Tibial nerve (tissue), 4 donors: ENCODE data around the gene ZNF324. TPM values are rescaled to one million over a fixed set of nuclear protein-coding genes. Genes with fewer than 3 reads are reported as not detected.

Source experiments
- DNase-seq, 2 donors: peaks; one replicate each; pipeline ENCODE4 v3.0.0-alpha.2; 2019; ENCODE audit warnings: low spot score in 2 of 2
- H3K27ac ChIP-seq, 4 donors: fragments of 200-600 bp; sonication (generic) in 3 of 4; one replicate each; pipeline ENCODE4 v1.5.1; 2017 to 2019; ENCODE audit warnings: mild to moderate bottlenecking in 1 of 4
- H3K27me3 ChIP-seq, 2 donors: fragments of 200-600 bp; sonication (generic) in 1 of 2; one replicate each; pipeline versions ENCODE4 v1.5.1 to v1.6.0; 2017 to 2019
- H3K36me3 ChIP-seq, 3 donors: fragments of 200-600 bp; sonication (generic); one replicate each; pipeline ENCODE4 v1.5.1; 2018 to 2019
- H3K4me1 ChIP-seq, 4 donors: fragments of 200-600 bp; sonication (generic) in 3 of 4; one replicate each; pipeline ENCODE4 v1.5.1; 2017 to 2019
- H3K4me3 ChIP-seq, 4 donors: fragments of 200-600 bp; sonication (generic) in 3 of 4; one replicate each; pipeline ENCODE4 v1.5.1; 2017 to 2019; ENCODE audit warnings: mild to moderate bottlenecking in 1 of 4, moderate library complexity in 1 of 4
- H3K9me3 ChIP-seq, 4 donors: fragments of 200-600 bp; sonication (generic) in 3 of 4; one replicate each; pipeline ENCODE4 v1.5.1; 2017 to 2019
- EP300 ChIP-seq, 2 donors: sonication (generic); formaldehyde crosslinking; IDR thresholded peaks; one replicate each; pipeline ENCODE4 v1.6.1; 2017; ENCODE audit warnings: antibody characterized with exemption in 2 of 2, mild to moderate bottlenecking in 1 of 2
- POLR2A ChIP-seq, 2 donors: fragments of 450-650 bp; IDR thresholded peaks; one replicate each; pipeline ENCODE4 v1.6.1; 2017; ENCODE audit warnings: antibody characterized with exemption in 2 of 2, mild to moderate bottlenecking in 2 of 2, moderate library complexity in 2 of 2
- WGBS, 2 donors: methylation state at CpG; one replicate each; pipeline ENCODE4 v1.1.5; 2018; 5-methylcytosine and 5-hydroxymethylcytosine counted together
- total RNA-seq, 4 donors: library from RNA; depleted of rRNA; stranded (reverse); fragments of >200 nt; gene quantifications; one replicate each; pipeline ENCODE4 v1.1.0, GENCODE V29; 2016
- TF ChIP-seq, protein P1 (sequence below), 5 experiments: fragments of 200-600 bp in 3 of 5; fragments of 450-650 bp in 2 of 5; sonication (generic) in 3 of 5; IDR thresholded peaks; one replicate each; pipeline ENCODE4 v1.5.1; 2016 to 2019; ENCODE audit warnings: antibody characterized with exemption in 5 of 5, mild to moderate bottlenecking in 3 of 5, moderate library complexity in 2 of 5

Gene ZNF324
- total RNA-seq, 4 donors from 2014 or later, result 23.6 to 33.5 (median 30.2) TPM

DNA sequence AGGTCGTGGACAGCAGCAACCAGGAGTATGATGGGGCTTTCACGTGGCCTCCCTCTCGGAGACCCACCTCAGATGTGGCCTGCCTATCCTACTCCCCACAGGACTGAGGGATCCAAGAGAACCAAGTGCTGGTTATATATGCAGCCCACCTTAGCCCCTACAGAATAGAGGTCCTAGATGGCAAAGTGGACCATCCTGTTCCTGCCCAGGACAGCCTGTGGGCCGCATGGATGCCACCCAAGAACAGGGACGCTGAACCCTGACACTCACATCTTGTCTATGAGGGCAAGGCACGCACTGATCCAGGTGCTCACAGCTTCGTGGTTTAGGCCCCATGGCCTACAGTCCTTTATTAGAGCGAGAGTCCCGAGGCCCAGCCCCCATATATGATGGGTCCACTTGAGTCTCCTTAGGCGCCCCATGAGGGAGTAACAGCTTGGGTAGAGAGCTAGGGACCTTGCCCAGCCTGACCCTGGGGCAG, 46.4 kb downstream of the ZNF324 start:
- WGBS, 2 donors, result 82 to 85% methylated on average over 10 of the region's 10 CpGs
- DNase-seq, result no peak
- H3K27ac ChIP-seq, result peak overlapping the region in 3 of 4 donors; percentile 62 to 74 (median 74)
- TF ChIP-seq, protein P1, sequence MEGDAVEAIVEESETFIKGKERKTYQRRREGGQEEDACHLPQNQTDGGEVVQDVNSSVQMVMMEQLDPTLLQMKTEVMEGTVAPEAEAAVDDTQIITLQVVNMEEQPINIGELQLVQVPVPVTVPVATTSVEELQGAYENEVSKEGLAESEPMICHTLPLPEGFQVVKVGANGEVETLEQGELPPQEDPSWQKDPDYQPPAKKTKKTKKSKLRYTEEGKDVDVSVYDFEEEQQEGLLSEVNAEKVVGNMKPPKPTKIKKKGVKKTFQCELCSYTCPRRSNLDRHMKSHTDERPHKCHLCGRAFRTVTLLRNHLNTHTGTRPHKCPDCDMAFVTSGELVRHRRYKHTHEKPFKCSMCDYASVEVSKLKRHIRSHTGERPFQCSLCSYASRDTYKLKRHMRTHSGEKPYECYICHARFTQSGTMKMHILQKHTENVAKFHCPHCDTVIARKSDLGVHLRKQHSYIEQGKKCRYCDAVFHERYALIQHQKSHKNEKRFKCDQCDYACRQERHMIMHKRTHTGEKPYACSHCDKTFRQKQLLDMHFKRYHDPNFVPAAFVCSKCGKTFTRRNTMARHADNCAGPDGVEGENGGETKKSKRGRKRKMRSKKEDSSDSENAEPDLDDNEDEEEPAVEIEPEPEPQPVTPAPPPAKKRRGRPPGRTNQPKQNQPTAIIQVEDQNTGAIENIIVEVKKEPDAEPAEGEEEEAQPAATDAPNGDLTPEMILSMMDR (IDR thresholded peaks at IDR 0.05), result no peak
- TF ChIP-seq EP300 (IDR thresholded peaks at IDR 0.05) (no peak), POLR2A (IDR thresholded peaks at IDR 0.05) (no peak)
- no peaks in the 10 kb centered on the region for H3K9me3 ChIP-seq
- peaks cover 3 to 49% (median 11%) of the 10 kb centered on the region in 4 donors for H3K4me1 ChIP-seq
- H3K27me3 ChIP-seq, result no peaks in the 10 kb centered on the region
- peak overlapping the region in 1 of 4 donors; percentile 46 for H3K4me3 ChIP-seq
- H3K36me3 ChIP-seq, result peaks cover 0 to 42% (median 12%) of the 10 kb centered on the region in 3 donors

DNA sequence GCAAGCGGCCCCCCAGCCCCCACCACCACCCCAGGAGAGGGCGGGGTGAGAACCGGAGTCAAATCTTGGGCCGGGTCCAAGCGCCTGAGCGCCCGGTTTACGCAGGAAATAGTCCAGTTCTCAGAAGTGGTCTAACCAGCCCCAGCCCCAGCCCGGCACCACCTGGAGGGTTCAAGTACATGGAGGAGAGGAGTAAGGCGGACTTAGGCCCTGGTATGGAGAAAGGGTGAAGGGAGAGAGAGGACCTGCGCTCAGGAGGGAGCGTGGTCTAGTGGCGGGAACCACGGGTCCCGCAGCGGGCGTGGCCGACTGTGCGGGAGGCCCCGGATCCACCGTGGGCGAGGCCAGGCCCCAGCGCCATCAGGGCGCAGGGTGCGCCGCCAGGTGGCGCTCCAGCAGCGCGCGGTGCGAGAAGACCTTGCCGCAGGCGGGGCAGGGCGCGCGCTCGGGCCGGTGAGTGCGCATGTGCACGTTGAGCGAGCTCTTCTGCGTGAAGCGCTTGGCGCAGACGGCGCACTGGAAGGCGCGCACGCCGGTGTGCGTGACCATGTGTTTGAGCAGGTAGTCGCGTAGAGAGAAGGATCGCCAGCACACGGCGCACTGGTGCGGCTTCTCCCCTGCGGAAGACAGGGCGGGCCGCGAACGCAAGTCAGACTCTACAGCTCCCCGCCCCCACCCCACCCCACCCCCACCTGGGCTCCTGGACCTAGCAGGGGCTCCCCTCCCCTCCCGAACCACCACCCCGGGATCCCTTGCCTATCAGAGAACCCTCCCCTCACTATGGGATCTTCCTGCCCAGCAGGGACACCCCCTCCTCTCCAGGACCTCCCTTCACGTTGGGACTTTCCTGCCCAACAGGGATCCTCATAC, 47.0 kb downstream of the ZNF324 start:
- H3K4me1 ChIP-seq, result peaks cover 3 to 56% (median 18%) of the 10 kb centered on the region in 4 donors
- WGBS, 2 donors, result 20 to 24% methylated on average over 62 to 65 of the region's 66 CpGs
- DNase-seq, result peak; percentile 54 to 64

DNA sequence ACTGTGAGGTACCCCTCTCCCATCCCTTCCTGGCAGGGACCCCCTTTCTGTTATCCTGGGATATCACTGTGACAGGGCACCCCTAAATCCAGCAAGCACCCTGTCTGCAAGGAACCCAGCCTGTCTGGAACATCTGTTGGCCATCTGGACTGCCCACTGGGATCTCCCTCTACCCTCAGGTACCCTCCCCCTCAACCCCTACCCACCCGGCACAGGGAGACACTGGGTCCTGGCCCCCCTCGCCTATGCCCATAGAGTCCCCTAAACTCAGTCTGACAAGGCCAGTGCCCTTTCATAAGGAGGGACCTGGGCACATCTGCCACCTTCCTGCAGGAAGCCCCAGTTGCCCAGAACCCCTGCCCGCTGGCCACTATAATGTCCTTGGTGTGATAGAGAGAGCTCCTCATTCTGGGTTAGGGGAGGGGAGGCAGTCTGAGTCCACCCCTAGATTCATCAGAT, 47.7 kb downstream of the ZNF324 start:
- peaks cover 3 to 56% (median 18%) of the 10 kb centered on the region in 4 donors for H3K4me1 ChIP-seq
- H3K9me3 ChIP-seq, result no peaks in the 10 kb centered on the region
- peak overlapping the region in 2 of 4 donors; percentile 74 for H3K27ac ChIP-seq
- WGBS, 2 donors, result 73 to 90% methylated on average over 1 to 3 of the region's 3 CpGs
- no peak for DNase-seq
- peak overlapping the region; percentile 17 to 50 (median 36) for H3K4me3 ChIP-seq
- H3K36me3 ChIP-seq, result peaks cover 0 to 42% (median 12%) of the 10 kb centered on the region in 3 donors
- no peaks in the 10 kb centered on the region for H3K27me3 ChIP-seq
- TF ChIP-seq EP300 (IDR thresholded peaks at IDR 0.05) (no peak), POLR2A (IDR thresholded peaks at IDR 0.05) (no peak)
- TF ChIP-seq, protein P1 (IDR thresholded peaks at IDR 0.05), result no peak

More for the DNA sequence above, 47.0 kb downstream of the ZNF324 start:
- no peaks in the 10 kb centered on the region for H3K27me3 ChIP-seq
- H3K4me3 ChIP-seq, result peak overlapping the region; percentile 17 to 50 (median 36)
- H3K9me3 ChIP-seq, result no peaks in the 10 kb centered on the region
- H3K36me3 ChIP-seq, result peaks cover 0 to 42% (median 12%) of the 10 kb centered on the region in 3 donors
- TF ChIP-seq POLR2A (IDR thresholded peaks at IDR 0.05), result no peak
- TF ChIP-seq, protein P1 (IDR thresholded peaks at IDR 0.05), result peak; percentile 81 to 96 (median 91)
- peak overlapping the region; percentile 8 to 74 (median 68) for H3K27ac ChIP-seq

DNA sequence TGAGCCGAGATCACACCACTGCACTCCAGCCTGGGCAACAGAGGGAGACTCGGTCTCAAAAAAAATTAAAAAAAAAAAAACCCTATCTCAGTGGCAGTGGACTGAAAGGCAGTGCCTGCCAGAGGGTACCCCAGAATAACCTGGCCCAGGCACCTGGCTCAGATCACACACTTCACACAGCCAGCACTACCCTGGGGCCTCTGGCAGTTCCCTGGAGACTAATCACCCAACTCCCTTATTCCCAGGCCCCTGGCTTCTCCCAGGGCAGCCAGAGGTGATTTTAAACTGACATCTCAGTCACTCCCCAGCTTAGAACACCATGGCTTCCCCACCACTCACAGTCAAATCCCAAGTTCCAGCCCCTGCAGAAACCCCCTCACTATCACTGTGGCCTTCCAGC, 48.4 kb downstream of the ZNF324 start:
- 89 to 95% methylated on average over 2 of the region's 2 CpGs for WGBS, 2 donors
- H3K27ac ChIP-seq, result no peak overlapping the region
- H3K4me1 ChIP-seq, result peaks cover 3 to 58% (median 19%) of the 10 kb centered on the region in 4 donors

More for the DNA sequence above, 48.4 kb downstream of the ZNF324 start:
- TF ChIP-seq EP300 (IDR thresholded peaks at IDR 0.05) (no peak), POLR2A (IDR thresholded peaks at IDR 0.05) (no peak)
- TF ChIP-seq, protein P1 (IDR thresholded peaks at IDR 0.05), result no peak
- Histone ChIP-seq H3K4me3 (no peak overlapping the region), H3K36me3 (peaks cover 0 to 42% (median 12%) of the 10 kb centered on the region in 3 donors), H3K9me3 (no peaks in the 10 kb centered on the region), H3K27me3 (no peaks in the 10 kb centered on the region)
- no peak for DNase-seq
